T-helper 2 cell (primary cell): ENCODE results near the gene DEPP1.

Experiments used
- DNase-seq, 5 experiments: peaks; one replicate each; pipeline versions ENCODE4 v3.0.0 to v3.0.0-alpha.2; 2012 to 2022

DEPP1 gene

DNA sequence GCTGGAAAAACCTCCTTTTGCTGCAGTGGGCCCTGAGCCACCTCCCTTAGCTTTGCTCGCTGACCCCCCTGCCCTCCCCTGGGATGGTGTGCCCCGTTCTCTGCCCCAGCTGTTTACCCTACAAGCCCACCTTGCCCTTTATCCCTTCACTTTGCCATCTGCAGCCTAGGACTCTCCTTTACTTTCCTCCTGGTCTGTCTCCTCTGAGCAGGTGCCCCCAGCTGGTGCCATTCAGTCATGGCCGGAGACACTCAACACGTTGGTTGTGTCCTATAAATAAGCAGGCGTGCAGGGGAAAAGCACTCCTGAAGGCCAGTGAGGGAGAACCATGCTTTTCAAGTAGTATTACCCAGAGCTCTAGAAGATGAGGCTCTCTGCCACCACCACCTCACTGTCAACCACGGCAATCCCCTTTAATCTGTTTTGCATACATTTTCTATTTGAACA, 12.9 kb downstream of the DEPP1 start:
- no peak for DNase-seq

DNA sequence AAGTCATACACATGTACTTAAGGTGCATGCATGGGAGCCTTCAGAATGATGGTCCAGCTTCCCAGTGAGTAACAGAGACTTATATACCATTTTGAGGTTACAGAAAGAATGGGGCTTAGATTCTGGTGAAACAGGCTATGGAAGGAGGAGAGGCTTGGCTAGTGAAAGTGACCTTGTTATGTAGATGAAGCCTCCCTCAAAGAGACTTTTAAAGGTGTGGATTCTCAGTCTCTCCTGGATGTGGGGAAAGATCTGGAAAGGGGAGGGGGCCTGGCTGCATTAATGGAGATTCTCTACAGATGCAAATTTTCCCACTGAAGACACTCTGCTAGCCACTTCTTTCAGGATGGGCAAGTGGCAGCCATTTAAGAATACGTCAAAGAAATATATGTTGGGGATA, 13.5 kb downstream of the DEPP1 start:
- DNase-seq: no peak

DNA sequence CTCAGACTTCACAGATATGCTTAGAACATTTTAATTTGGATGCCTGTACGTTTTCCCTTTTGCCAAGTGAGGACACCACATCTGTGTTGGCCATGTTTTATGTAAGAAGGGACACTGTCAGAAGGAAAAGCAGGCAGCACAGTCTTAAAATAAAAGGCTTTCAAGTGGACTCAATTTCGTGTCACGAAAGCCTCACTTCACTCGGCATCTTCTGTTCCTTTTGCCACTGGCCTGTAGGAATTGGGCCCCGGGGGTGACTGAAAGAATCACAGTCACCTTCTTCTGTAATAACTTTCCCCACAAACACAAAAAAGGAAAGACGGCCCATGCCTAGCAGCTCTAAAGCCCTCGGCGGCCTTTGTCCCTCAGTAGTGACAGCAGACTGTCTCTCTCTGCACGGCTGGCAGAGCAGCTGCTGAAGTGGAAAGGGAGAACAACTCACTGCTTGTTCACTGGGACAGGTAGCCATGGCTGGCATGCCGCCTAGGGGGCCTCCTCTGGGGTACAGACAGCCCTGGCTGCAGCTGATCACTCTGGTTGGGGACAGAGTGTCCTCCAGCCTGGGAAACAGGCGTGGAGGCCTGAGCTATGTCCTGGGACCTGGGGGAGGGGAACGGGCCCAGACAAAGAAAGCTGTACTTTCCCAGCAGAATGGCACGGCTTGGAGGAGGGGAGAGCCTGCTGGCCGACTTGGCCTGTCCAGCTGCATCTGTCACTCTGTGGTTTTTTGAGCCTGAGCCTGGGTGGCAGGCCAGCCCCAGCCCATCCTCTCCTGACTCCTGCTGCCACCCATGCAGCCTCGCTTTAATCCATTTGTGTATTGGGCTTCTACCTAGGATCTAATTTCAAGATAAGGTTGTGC, 14.6 kb downstream of the DEPP1 start:
- DNase-seq: no peak

DNA sequence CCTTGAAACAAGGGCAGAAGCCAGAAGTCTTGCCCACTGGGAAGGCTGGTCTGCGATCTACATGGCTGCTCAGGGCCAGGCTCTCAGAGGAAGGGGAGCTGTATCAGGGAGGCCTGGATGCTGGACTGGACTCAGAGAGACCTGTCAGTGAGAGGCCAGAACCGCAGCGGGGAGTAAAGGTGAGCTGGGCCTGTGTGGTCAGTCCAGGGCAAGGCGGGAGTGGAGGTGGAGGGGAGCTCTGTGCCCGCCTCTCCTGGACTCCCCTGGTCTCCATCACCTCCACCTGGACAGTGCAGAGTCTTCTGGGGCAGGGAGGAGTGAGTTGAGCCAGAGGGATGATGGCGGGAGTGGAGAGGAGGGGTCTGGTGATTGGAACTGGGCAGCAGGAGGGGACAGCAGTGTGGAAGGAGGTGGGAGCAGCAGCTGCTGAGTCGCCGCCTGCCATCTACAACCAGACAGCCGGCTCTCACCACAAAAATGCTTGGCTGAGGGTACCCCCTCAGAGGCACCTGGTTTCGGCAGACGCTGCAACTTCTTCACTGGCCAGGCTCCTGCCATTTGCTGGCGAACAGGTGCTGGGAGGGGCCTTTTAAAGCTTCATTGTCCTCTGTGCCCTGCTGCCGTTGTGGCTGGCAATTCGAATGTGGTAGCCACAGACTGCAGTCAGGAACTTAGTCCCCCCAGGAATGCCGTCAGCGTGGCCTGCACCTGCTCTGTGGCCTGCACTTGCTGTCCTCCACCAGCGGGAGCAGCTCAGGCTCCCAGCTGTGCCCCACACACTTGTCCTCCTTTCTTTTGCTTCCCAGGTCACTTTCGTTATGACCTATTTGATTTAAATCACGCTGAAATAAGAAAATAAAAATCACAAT, 15.5 kb downstream of the DEPP1 start:
- DNase-seq: no peak

DNA sequence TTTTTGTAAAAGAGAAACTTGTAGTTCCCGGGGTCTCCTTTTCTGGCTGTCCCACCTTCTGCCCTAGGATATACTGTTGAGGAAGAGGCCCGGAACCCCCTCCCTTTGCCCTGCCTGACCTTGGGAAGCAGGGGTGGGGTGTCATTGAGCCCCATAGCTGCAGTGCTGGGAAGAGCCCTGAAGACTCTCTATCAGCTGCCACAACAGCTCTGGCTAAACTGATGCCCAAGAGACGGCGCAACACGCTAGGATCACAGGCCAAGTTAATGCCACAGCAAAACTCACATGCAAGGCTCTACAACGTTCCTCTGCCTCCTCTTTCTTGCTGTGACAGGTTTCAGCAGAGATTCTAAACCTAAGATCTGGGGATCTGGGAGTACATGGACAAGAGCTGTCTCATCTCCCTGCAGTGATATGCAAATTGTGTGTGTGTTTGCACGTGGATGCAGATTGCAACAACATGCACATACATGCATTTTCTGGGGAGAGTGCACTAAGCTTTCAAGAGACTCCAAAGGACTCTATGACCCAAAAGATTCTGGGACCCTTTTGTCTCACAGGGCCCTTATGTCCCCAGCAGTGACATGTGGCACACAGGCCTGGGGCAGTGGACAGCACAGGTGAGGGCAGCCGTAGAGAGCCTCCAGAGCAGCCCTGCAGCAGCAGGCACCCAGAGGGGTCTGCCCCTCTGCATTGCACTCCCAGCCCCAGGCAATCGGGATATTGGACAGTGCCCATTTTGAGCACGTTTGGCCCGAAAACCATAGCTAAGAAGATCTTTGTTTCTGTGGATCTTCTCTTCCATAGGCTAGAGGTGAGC, 16.5 kb downstream of the DEPP1 start:
- no peak for DNase-seq

DNA sequence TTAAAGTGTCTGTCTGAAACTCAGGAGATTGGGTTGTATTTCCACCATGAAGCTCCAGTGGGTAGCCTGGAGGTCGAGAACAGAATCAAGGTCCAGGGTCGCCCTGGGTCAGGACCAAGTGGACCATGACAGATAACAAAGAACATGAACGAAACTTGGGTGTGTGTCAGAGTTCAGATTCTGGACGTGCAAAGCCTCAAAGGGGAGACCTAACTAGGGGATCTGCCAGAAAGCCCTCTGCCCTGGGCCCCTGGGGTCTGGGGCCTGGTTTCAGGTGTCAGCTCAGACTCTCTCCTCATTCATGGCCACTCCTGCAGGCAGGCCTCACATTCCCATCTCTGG, 17.4 kb downstream of the DEPP1 start:
- DNase-seq: no peak

GRCh38 chr10:44960482-44961229, 18.0 kb downstream of the DEPP1 start:
- DNase-seq: no peak

DNA sequence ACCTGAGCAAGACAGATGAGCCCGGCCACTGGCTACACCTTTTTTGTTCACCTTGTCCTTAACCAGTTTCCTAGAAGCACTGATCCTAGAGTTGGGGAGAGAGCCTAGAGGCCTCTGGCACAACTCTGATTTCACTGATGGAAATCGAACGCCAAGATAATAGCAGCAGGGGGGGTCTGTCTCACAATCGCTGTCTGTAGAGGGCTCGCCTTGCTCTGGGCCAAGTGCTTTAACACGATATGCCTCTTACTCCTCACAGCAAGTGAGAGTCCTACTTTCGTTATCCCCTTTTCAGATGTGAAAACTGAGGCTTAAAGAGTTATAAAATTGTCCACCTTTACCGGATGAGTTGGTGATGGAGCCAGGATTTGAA, 18.5 kb downstream of the DEPP1 start:
- no peak for DNase-seq

DNA sequence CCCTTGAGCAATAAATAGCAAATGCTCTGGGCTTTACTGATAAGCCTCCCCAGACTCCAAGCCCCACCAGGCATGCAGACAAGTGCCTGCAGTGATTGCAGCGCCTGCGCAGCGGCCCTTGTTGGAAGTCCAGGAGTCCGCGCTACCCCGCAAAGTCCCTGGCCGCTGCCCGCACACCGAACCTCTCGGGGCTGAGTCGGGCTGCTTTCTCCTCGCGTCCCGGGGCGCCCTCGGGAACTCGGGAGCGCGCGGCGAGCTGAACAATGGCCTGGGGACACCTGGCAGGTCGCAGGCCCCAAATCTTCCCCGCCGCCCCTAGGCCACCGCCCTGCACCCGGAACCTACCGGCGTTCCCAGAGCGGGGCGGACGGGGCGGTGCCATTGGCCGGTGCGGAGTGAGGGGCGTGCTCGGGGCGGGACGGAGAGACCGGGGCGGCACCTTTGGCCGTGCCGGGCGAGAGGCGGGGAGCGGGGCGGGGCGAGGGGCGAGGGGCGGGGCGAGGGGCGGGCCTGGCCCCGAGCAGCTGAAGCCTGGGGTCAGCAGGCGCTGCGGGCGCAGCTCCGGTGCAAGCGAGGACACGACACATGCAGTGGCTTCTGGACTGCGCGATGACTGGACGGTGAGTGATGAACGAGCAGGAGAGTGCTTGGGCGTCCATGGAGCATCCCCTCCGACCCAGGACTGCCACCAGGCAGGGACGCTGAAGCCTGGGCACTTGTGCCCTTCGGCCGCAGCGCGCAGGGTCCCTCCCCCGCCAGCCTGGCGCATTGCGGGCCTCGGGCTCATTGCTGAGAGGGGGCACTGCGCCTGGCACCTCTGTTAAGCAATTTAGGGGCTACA, 19.1 kb downstream of the DEPP1 start, which contains the start of gene RASSF4:
Gene RASSF4 (plus strand): TSS at position 556 of the 841 bp plus-strand sequence. CDS start 10,401 bp downstream, outside the sequence.
- DNase-seq: peak; percentile 85 to 91 (median 88)

DNA sequence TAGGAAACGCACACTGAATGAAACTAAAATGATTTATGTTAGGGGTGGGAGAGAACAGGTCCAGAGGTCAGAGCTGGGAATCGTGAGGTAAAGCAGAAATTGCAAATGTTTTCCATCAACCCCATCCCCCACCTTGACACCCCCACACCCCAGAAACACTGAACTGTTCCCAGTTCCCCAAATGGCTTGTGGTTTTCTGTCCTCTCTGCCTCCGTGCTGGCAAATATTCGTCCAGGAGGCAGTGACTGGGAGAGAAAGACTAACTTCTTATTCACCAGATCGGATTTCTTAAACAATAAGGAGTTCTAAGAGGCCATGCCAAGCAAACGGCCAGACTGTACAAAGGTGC, 19.7 kb downstream of the DEPP1 start:
- no peak for DNase-seq

- DNase-seq: no peak
These were observed 20.3 kb downstream of the DEPP1 start for GRCh38 chr10:44958196-44958897.

- no peak for DNase-seq
These were observed 21.6 kb downstream of the DEPP1 start for GRCh38 chr10:44956717-44957706.

DNA sequence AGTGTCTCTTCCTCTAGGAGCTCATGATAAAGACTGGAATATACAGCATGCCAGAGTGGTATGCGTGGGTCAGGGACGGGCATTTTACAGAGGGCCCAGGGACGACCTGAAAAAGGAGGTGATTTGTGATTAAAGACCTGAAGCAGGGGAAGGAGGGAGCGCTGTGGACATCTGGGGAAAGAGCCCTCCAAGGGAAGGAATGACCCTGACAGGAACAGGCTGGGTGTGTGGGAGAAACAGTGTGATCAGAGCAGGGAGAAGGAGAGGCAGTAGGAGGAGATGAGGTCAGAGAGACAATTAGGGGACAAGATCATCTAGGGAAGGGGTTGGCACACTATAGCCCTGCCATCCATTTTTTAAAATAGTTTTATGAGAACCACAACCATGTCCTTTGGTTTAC, 22.4 kb downstream of the DEPP1 start:
- no peak for DNase-seq

GRCh38 chr10:44955413-44956070, 23.1 kb downstream of the DEPP1 start:
- DNase-seq: no peak

DNA sequence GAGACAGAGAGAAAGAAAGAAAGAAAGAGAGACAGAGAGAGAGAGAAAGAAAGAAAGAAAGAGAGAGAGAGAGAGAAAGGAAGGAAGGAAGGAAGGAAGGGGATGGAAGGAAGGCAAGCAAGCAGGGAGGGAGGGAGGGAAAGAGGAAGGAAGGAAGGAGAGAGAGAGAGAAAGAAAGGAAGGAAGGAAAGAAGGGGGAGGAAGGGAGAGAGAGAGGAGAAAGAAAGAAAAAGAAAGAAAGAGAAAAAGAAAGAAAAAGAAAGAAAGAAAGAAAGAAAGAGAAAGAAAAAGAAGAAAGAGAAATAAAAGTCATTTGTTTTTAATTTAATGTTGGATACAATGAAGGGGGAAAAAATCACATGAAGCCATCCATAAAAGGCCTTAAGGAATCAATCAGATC, 23.6 kb downstream of the DEPP1 start:
- no peak for DNase-seq

GRCh38 chr10:44954042-44954441, 24.6 kb downstream of the DEPP1 start:
- DNase-seq: no peak

DNA sequence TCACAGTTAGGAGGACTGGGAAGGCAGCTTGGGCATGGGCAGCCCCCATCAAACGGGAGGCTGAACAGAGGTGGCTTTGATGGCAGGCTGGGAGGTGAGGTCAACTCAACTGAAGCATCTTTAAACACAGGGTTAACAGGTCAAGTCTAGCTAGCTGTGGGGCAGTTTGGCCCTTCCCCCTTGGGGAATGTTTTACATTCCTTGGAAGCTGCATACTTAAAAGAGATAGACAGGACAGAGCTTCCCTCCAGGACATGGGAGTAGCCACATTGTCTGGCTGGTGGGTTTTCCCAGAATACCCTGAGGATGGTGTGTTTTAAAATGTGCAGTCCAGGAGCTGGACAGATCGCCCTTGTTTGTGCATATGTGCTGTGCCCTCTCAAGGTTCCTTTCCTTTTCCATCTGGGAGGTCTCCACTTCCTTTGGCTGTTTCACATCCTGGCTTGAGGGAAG, 25.8 kb downstream of the DEPP1 start:
- DNase-seq: no peak

DNA sequence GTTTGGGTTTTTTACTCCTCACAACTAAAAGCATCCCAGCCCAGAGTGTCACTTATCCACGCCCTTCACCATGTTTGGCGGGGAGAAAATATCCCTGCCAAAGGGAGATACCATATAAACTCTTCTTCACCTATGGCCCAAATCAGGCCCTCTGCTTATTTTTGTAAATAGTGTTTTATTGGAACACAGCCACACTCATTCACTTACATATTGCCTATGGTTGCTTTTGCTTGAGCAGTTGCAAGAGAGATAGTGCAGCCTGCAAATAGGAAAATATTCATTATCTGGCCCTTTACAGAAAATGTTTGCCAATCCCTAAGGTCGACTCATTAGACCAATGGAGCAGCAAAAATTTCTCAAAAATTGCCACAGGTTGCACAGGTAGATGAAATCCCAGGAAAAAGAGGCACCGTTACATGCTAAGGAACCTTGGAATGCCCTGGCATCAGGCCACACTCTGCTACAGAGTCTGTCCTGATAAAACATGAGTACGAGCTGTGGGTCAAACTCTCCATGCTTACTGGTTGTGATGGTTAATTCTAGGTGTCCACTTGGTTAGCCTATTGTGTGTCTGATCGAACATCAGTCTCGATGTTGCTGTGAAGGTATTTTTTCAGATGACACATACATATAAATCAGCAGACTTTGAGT, 26.9 kb downstream of the DEPP1 start:
- no peak for DNase-seq
